ENCODE data around the gene SEC23IP.
"Not testable (repeated sequence)": the region's sequence is repeated elsewhere in the genome, so short reads cannot be mapped to it uniquely, and the experiment has no call there.

Gene SEC23IP

DNA sequence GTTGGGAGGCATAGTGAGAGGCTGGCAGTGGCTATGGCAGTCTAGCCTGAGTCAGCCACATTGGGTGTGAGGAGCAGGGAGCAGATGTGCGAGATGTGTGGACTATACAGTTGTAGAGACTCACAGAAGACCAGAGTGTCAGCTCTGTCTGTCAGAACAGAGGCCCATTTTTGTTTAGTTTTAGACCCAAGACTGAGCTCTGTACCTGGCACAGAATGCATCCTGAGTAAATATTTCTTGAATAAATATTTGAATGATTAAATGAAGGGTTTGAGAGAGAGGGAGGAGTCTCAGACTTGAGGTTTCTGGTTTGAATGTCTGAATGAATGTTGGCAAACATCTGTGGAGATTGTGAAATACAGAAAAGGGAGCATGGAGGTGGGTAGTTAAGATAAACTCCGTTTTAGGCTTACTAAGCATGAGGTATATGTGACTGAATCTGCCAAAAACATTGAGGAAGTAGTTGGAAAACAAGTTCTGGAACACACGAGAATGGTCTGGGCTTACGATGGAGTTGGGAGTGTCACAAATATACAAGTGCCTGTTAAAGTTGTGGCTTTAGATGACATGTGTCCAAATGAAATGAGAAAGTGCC, 3.6 kb downstream of the SEC23IP start:
- CTCF ChIA-PET: no interaction called here
- peak overlapping the region; percentile 62 for H3K27ac ChIP-seq
- peak; percentile 50 for DNase-seq (ENCODE audit: low spot score)
- POLR2A ChIA-PET (ENCODE audit: low non-redundant PET): no interaction called here
- TF ChIP-seq, protein P1, sequence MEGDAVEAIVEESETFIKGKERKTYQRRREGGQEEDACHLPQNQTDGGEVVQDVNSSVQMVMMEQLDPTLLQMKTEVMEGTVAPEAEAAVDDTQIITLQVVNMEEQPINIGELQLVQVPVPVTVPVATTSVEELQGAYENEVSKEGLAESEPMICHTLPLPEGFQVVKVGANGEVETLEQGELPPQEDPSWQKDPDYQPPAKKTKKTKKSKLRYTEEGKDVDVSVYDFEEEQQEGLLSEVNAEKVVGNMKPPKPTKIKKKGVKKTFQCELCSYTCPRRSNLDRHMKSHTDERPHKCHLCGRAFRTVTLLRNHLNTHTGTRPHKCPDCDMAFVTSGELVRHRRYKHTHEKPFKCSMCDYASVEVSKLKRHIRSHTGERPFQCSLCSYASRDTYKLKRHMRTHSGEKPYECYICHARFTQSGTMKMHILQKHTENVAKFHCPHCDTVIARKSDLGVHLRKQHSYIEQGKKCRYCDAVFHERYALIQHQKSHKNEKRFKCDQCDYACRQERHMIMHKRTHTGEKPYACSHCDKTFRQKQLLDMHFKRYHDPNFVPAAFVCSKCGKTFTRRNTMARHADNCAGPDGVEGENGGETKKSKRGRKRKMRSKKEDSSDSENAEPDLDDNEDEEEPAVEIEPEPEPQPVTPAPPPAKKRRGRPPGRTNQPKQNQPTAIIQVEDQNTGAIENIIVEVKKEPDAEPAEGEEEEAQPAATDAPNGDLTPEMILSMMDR (conservative IDR thresholded peaks at IDR 0.05; ENCODE audit: low read depth): no peak

DNA sequence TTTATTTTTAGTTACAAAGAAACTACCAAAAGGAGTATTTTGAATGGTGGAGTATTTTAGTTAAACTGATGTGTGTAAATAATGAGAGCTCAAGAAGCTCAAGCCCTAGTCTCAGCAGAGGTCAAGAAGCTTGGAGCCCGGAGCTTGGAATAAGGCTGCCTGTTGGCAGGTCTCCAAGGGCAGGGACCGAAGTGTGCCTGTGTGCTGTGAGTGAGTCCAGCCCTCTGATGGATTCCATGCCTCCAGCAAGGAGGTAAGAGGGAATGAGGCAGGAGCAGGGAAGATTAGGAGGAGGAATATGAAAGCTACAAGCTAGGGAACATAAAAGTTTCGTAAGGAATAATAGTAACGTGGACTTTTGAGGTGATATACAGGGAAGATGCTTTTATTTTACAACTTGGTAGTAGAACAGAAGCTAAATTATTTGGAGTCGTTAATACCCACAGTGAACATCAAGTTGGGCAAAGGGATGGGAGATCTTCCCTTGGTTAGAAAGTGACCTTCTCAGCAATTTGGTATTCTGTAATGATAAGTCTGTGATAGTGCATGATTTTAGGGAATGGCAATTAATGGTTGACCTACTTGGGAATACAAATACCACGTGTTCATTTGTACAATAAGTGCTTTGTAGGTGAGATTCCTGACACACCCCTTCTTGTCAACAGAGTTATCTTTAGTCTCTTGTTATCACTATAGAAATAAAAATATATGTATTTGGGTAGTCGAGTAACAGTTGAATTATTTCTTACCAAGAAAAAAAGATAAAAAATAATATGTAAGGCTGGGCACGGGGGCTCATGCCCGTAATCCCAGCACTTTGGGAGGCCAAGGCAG, 4.6 kb downstream of the SEC23IP start:
- peak overlapping the region; percentile 47 for H3K27ac ChIP-seq
- ChIA-PET POLR2A (ENCODE audit: low non-redundant PET) (no interaction called here), CTCF (no interaction called here)
- TF ChIP-seq, protein P1 (conservative IDR thresholded peaks at IDR 0.05; ENCODE audit: low read depth): no peak
- DNase-seq (ENCODE audit: low spot score): no peak

DNA sequence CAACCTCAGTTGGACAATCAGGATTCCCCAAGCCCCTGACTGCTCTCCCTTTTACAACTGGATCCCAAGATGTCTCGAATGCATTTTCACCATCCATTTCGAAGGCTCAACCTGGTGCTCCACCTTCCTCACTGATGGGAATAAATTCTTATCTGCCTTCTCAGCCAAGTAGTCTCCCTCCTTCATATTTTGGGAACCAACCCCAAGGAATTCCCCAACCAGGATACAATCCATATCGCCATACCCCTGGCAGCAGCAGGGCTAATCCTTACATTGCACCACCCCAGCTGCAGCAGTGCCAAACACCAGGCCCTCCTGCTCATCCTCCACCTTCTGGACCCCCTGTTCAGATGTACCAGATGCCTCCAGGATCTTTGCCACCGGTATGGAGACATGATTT, 6.0 kb downstream of the SEC23IP start:
- no peak for DNase-seq (ENCODE audit: low spot score)
- POLR2A ChIA-PET (ENCODE audit: low non-redundant PET): no interaction called here
- CTCF ChIA-PET: no interaction called here
- TF ChIP-seq, protein P1 (conservative IDR thresholded peaks at IDR 0.05; ENCODE audit: low read depth): no peak
- H3K27ac ChIP-seq: no peak overlapping the region

DNA sequence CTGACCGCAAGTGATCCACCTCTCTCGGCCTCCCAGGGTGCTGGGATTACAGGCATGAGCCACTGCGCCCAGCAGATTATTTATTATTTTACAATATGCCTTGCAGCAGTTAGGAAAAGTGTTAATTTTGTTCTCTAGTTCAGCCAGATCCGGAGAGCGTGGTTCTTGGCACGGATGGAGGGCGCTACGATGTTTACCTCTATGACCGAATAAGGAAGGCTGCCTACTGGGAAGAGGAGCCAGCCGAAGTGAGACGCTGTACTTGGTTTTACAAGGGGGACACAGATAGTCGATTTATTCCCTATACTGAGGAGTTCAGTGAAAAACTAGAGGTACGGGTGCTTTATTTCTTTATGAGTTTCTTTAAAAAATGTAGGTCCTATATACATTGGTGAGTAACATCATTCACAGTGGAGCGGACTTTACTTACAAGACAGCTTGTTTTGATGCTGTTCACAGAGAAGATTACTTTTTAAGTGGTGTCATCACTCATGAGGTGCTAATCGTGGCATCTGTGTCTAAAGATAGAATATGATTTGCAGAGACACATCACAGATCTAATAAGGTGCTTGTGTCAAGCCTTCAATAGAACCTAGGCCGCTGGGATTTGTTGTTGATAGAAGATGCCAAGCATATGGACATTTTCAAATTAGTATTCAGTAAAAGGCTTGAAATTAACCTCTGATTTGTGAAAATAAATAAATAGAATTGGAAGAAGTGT, 11.6 kb downstream of the SEC23IP start:
- TF ChIP-seq, protein P1 (conservative IDR thresholded peaks at IDR 0.05; ENCODE audit: low read depth): no peak
- ChIA-PET CTCF (interaction anchor here (0.7 kb wide), 1 partner anchor 23 kb away, joined by 5 read pairs; no protein-coding TSS in a partner anchor), POLR2A (ENCODE audit: low non-redundant PET) (no interaction called here)
- no peak for DNase-seq (ENCODE audit: low spot score)
- H3K27ac ChIP-seq: no peak overlapping the region

DNA sequence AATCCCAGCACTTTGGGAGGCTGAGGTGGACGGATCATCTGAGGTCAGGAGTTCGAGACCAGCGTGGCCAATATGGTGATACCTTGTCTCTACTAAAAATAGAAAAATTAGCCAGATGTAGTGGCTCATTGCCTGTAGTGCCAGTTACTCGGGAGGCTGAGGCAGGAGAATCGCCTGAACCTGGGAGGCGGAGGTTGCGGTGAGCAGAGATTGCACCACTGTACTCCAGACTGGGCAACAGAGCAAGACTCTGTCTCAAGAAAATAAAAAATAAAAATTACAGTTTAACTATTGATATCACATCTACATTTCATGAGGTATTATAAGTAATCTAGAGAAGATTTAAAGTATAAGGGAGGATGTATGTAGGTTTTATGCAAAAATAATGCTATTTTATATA, 15.2 kb downstream of the SEC23IP start:
- DNase-seq (ENCODE audit: low spot score); POLR2A ChIA-PET (ENCODE audit: low non-redundant PET); CTCF ChIA-PET; H3K27ac ChIP-seq: not testable (repeated sequence)

DNA sequence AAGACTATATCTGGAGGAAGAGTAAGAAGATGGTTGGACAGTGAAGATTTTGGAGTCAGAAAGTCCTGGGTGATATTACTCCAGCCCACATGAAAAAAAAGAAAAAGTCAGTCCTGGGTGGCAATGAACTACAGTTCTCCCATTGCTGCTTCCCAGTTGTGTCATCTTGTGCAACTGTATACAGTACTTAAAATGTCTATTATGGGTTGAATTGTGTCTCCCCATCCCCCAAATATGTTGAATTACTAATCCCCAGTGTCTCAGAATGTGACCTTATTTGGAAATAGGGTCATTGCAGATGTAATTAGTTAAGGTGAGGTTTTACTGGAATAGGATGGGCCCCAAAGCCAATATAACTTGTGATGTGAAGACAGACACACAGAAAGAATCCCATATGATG, 15.6 kb downstream of the SEC23IP start:
- TF ChIP-seq, protein P1 (conservative IDR thresholded peaks at IDR 0.05; ENCODE audit: low read depth): no peak
- ChIA-PET POLR2A (ENCODE audit: low non-redundant PET) (no interaction called here), CTCF (no interaction called here)
- DNase-seq (ENCODE audit: low spot score): no peak
- no peak overlapping the region for H3K27ac ChIP-seq

DNA sequence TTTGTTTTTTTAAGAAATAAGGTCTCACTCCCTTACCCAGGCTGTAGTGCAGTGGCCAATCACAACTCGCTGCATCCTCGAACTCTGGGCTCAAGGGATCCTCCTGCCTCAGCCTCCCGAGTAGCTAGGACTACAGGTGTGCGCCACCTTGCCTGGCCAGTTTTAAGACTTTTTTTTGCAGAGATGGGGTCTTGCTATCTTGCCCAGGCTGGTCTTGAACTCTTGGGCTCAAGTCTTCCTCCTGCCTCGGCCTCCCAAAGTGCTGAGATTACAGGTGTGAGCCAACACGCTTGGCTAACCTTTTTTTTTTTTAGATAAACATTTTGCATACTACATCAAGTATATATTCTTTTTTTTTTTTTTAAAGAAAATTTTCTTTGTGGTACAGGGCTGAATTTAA, 18.2 kb downstream of the SEC23IP start:
- ChIA-PET CTCF (no interaction called here), POLR2A (ENCODE audit: low non-redundant PET) (no interaction called here)
- TF ChIP-seq, protein P1 (conservative IDR thresholded peaks at IDR 0.05; ENCODE audit: low read depth): no peak
- no peak for DNase-seq (ENCODE audit: low spot score)
- H3K27ac ChIP-seq: no peak overlapping the region

All from RWPE1 (cell line).